Suprapubic skin (tissue), 4 donors: ENCODE data around the gene SUSD4. TPM values are rescaled to one million over a fixed set of nuclear protein-coding genes. Genes with fewer than 3 reads are reported as not detected.

Experiments
- DNase-seq, 2 donors: peaks; one replicate each; pipeline ENCODE4 v3.0.0-alpha.2; 2019; ENCODE audit warnings: low spot score in 2 of 2
- H3K27ac ChIP-seq: fragments of 200-600 bp; sonication (generic); one replicate; pipeline ENCODE4 v1.5.1; 2019
- H3K27me3 ChIP-seq: fragments of 200-600 bp; sonication (generic); one replicate; pipeline ENCODE4 v1.5.1; 2019
- H3K36me3 ChIP-seq: fragments of 200-600 bp; sonication (generic); one replicate; pipeline ENCODE4 v1.5.1; 2019
- H3K4me1 ChIP-seq: fragments of 200-600 bp; sonication (generic); one replicate; pipeline ENCODE4 v1.5.1; 2019
- H3K4me3 ChIP-seq: fragments of 200-600 bp; sonication (generic); one replicate; pipeline ENCODE4 v1.5.1; 2019; ENCODE audit warnings: mild to moderate bottlenecking
- H3K9me3 ChIP-seq: fragments of 200-600 bp; sonication (generic); one replicate; pipeline ENCODE4 v1.5.1; 2019
- CTCF ChIP-seq, 2 donors: fragments of 200-600 bp in 1 of 2; fragments of 450-650 bp in 1 of 2; sonication (generic) in 1 of 2; IDR thresholded peaks; one replicate each; pipeline ENCODE4 v1.5.1; 2016 to 2019; ENCODE audit warnings: antibody characterized with exemption in 2 of 2, mild to moderate bottlenecking in 1 of 2, moderate library complexity in 1 of 2
- EP300 ChIP-seq: sonication (generic); formaldehyde crosslinking; IDR thresholded peaks from one replicate; pipeline ENCODE4 v1.6.1; 2017; ENCODE audit warnings: antibody characterized with exemption
- POLR2A ChIP-seq, 2 donors: fragments of 450-650 bp; IDR thresholded peaks; one replicate each; pipeline ENCODE4 v1.6.1; 2017; ENCODE audit warnings: antibody characterized with exemption in 2 of 2, mild to moderate bottlenecking in 2 of 2, moderate library complexity in 2 of 2
- POLR2AphosphoS5 ChIP-seq, 3 donors: sonication (generic); formaldehyde crosslinking; IDR thresholded peaks; one replicate each; pipeline ENCODE4 v1.6.1; 2017; ENCODE audit warnings: antibody characterized with exemption in 3 of 3
- WGBS: methylation state at CpG from one replicate; pipeline ENCODE4 v1.1.5; 2018; 5-methylcytosine and 5-hydroxymethylcytosine counted together
- total RNA-seq, 4 donors: library from RNA; depleted of rRNA; stranded (reverse); fragments of >200 nt; gene quantifications; one replicate each; pipeline ENCODE4 v1.1.0, GENCODE V29; 2016

The SUSD4 gene
- total RNA-seq, 4 donors from 2014 or later = 3.3 to 11.3 (median 6.7) TPM

DNA sequence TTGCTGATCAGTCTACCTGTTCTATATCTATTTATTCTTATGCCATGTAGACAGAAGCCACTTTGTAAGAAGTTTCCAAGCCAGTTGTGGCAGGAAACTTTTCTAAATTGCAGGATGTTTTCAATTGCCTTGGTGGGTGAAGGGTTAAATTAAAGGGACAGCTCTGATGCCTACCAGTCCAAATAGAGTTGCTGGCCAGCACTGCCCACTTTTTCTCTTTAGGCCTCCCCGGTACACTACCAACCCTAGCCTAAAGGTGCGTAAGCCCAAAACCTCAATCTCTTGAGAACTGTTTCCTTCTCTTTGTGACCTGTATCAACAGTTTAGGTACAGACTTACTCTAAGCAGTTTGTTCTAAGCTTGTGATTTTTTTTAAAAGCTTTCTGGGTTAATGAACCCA, 15.5 kb downstream of the SUSD4 start:
- no peak for TF ChIP-seq POLR2A (IDR thresholded peaks at IDR 0.05)
- no peak for TF ChIP-seq EP300
- no peak for TF ChIP-seq CTCF (IDR thresholded peaks at IDR 0.05)
- no peak for TF ChIP-seq POLR2AphosphoS5 (IDR thresholded peaks at IDR 0.05)
- Histone ChIP-seq H3K9me3 (no peaks in the 10 kb centered on the region), H3K4me1 (no peaks in the 10 kb centered on the region), H3K4me3 (no peak overlapping the region), H3K27me3 (no peaks in the 10 kb centered on the region), H3K36me3 (no peaks in the 10 kb centered on the region), H3K27ac (no peak overlapping the region)
- no peak for DNase-seq
- WGBS = 82% methylated on average over 2 of the region's 2 CpGs

DNA sequence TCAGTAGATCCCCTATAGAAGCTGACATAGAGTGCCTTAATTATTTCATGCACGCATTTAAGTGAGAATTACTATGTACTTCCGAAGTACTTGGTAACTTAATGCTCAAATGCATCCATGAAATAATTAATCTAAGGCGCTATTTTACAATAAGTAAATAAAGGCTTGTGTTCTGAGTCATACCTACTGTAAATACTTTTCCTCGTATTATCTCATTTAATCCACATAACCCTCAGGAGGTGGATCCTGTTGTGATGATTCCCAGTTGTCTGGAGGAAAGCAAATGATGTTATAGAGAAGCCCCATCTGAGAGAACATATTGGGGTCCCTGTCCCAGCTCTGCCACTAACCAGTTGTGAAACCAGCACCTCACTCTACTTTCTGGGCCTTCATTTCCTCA, 16.4 kb downstream of the SUSD4 start:
- H3K4me1 ChIP-seq = no peaks in the 10 kb centered on the region
- WGBS = 94% methylated on average over 4 of the region's 4 CpGs
- no peak overlapping the region for H3K27ac ChIP-seq
- H3K9me3 ChIP-seq = no peaks in the 10 kb centered on the region
- no peaks in the 10 kb centered on the region for H3K36me3 ChIP-seq
- TF ChIP-seq POLR2A (IDR thresholded peaks at IDR 0.05) = no peak
- TF ChIP-seq EP300 = no peak
- no peak for TF ChIP-seq POLR2AphosphoS5 (IDR thresholded peaks at IDR 0.05)
- no peak for TF ChIP-seq CTCF (IDR thresholded peaks at IDR 0.05)
- H3K4me3 ChIP-seq = no peak overlapping the region
- no peaks in the 10 kb centered on the region for H3K27me3 ChIP-seq
- no peak for DNase-seq

DNA sequence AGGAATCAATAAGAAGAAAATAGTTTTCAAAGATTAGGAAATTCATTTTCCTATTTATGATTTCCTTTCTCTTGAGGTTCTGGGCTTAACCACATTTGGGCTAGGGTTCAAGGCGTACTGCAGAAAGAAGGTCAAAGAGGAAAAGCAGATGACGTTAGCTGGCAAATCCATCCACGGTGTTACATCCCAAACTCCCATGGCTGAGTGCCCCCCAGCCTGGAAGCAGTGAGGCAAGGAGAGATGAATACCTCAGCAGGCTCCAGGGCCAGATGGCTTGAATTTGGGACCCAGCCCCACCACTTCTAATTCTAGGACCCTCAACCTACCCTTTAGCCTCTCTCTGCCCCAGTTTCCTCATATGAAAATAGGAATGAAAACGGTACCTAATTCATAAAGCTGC, 17.7 kb downstream of the SUSD4 start:
- TF ChIP-seq EP300 (no peak), POLR2A (IDR thresholded peaks at IDR 0.05) (no peak), CTCF (IDR thresholded peaks at IDR 0.05) (no peak), POLR2AphosphoS5 (IDR thresholded peaks at IDR 0.05) (no peak)
- H3K4me1 ChIP-seq = peaks cover 3% of the 10 kb centered on the region
- DNase-seq = no peak
- H3K36me3 ChIP-seq = no peaks in the 10 kb centered on the region
- no peaks in the 10 kb centered on the region for H3K27me3 ChIP-seq
- H3K9me3 ChIP-seq = no peaks in the 10 kb centered on the region
- H3K4me3 ChIP-seq = no peak overlapping the region
- WGBS = 91% methylated on average over 4 of the region's 4 CpGs
- H3K27ac ChIP-seq = no peak overlapping the region

DNA sequence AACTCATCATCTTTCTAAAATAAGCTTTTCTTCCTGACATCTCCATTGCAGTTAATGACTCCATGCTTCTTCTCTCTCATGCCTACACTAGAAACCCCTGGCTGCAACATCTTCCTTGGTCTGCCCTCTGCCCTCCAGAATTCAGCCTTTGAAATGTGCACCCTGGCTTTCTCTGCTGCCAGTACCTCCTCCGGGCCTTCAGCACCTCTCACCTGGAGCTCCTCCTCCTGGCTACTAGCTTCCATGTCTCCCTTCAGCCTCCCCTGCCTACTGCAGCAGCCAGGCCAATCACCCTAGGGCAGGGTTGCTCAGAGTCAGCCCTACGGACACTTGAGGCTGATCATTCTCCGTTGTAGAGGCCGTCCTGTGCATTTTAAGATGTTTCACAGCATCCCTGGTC, 18.3 kb downstream of the SUSD4 start:
- Histone ChIP-seq H3K27me3 (no peaks in the 10 kb centered on the region), H3K4me1 (peaks cover 8% of the 10 kb centered on the region), H3K9me3 (no peaks in the 10 kb centered on the region), H3K36me3 (no peaks in the 10 kb centered on the region), H3K27ac (no peak overlapping the region), H3K4me3 (no peak overlapping the region)
- TF ChIP-seq POLR2A (IDR thresholded peaks at IDR 0.05) = no peak
- TF ChIP-seq POLR2AphosphoS5 (IDR thresholded peaks at IDR 0.05) = no peak
- TF ChIP-seq CTCF (IDR thresholded peaks at IDR 0.05) = no peak
- TF ChIP-seq EP300 = no peak
- 72% methylated on average over 4 of the region's 4 CpGs for WGBS
- no peak for DNase-seq

GRCh38 chr1:223344491-223344890, 19.5 kb downstream of the SUSD4 start:
- WGBS = 78% methylated on average over 6 of the region's 6 CpGs
- Histone ChIP-seq H3K9me3 (no peaks in the 10 kb centered on the region), H3K27ac (no peak overlapping the region), H3K36me3 (no peaks in the 10 kb centered on the region), H3K4me1 (peaks cover 8% of the 10 kb centered on the region), H3K4me3 (no peak overlapping the region), H3K27me3 (no peaks in the 10 kb centered on the region)
- DNase-seq = no peak
- no peak for TF ChIP-seq POLR2A (IDR thresholded peaks at IDR 0.05)
- no peak for TF ChIP-seq CTCF (IDR thresholded peaks at IDR 0.05)
- TF ChIP-seq POLR2AphosphoS5 (IDR thresholded peaks at IDR 0.05) = no peak
- no peak for TF ChIP-seq EP300
